Spleen (tissue), 11 donors: ENCODE data around the gene ERFE. TPM values are rescaled to one million over a fixed set of nuclear protein-coding genes. Genes with fewer than 3 reads are reported as not detected.
A peak's percentile ranks its signal among the peaks of the same experiment; 100 is the strongest.
"Not testable (repeated sequence)": the region's sequence is repeated elsewhere in the genome, so short reads cannot be mapped to it uniquely, and the experiment has no call there.

Experiments used
- DNase-seq: peaks from one replicate; pipeline ENCODE4 v3.0.0-alpha.2; 2020
- H3K27ac ChIP-seq, 8 donors: fragments of 200-600 bp; sonication (generic) in 7 of 8; 1 replicate in 4 of 8; 2 replicates in 4 of 8; pipeline versions ENCODE4 v1.5.0 to v1.8.0; 2016 to 2021; ENCODE audit warnings: inconsistent platforms in 4 of 8, mild to moderate bottlenecking in 4 of 8, moderate library complexity in 1 of 8
- H3K27me3 ChIP-seq, 7 donors: fragments of 200-600 bp; sonication (generic) in 6 of 7; replicated peaks in 1 of 7; 1 replicate in 4 of 7; 2 replicates in 3 of 7; pipeline versions ENCODE4 v1.5.0 to v1.8.0; 2016 to 2021; ENCODE audit warnings: inconsistent platforms in 3 of 7, mild to moderate bottlenecking in 1 of 7
- H3K36me3 ChIP-seq, 6 donors: fragments of 200-600 bp; sonication (generic) in 5 of 6; 1 replicate in 4 of 6; 2 replicates in 2 of 6; pipeline versions ENCODE4 v1.5.0 to v1.8.0; 2016 to 2021; ENCODE audit warnings: inconsistent platforms in 2 of 6
- H3K4me1 ChIP-seq, 6 donors: fragments of 200-600 bp; sonication (generic) in 5 of 6; 1 replicate in 3 of 6; 2 replicates in 3 of 6; pipeline versions ENCODE4 v1.5.0 to v1.8.0; 2016 to 2021; ENCODE audit warnings: inconsistent platforms in 3 of 6
- H3K4me3 ChIP-seq, 8 donors: fragments of 200-600 bp; sonication (generic) in 7 of 8; 1 replicate in 4 of 8; 2 replicates in 4 of 8; pipeline versions ENCODE4 v1.5.0 to v1.8.0; 2016 to 2021; ENCODE audit warnings: inconsistent platforms in 4 of 8, mild to moderate bottlenecking in 4 of 8, moderate library complexity in 2 of 8
- H3K9me3 ChIP-seq, 8 donors: fragments of 200-600 bp; sonication (generic) in 7 of 8; 1 replicate in 4 of 8; 2 replicates in 4 of 8; pipeline versions ENCODE4 v1.5.0 to v1.8.0; 2016 to 2021; ENCODE audit warnings: inconsistent platforms in 4 of 8
- CTCF ChIP-seq, 11 experiments: fragments of 200-600 bp in 7 of 11; fragments of 450-650 bp in 4 of 11; sonication (generic) in 4 of 11; IDR thresholded peaks in 8 of 11; conservative IDR thresholded peaks in 3 of 11; 1 replicate in 7 of 11; 2 replicates in 4 of 11; pipeline versions ENCODE4 v1.4.0 to v1.8.0; 2016 to 2021; ENCODE audit warnings: antibody characterized with exemption in 11 of 11, inconsistent platforms in 4 of 11, mild to moderate bottlenecking in 1 of 11
- POLR2A ChIP-seq, 3 donors: fragments of 450-650 bp; IDR thresholded peaks; one replicate each; pipeline ENCODE4 v1.5.1; 2017; ENCODE audit warnings: antibody characterized with exemption in 3 of 3, mild to moderate bottlenecking in 1 of 3
- POLR2AphosphoS5 ChIP-seq, 3 donors: sonication (generic); formaldehyde crosslinking; IDR thresholded peaks; one replicate each; pipeline ENCODE4 v1.5.1; 2017; ENCODE audit warnings: antibody characterized with exemption in 3 of 3
- WGBS, 5 donors: extraction: QIAGEN DNeasy Blood & Tissue Kit in 3 of 5; methylation state at CpG; one replicate each; pipeline versions ENCODE4 v1.1.5 to v1.1.7; 2013 to 2018; 5-methylcytosine and 5-hydroxymethylcytosine counted together
- intact Hi-C: fragments of 100-400 bp; cut with DNase I; formaldehyde crosslinking; loops from one replicate; pipeline ENCODE4 v1.15.0; 2023; ENCODE audit warnings: low total_unique reads
- polyA plus RNA-seq, 3 donors: library from polyadenylated mRNA; stranded (reverse); fragments of 200-250 nt; gene quantifications; one replicate each; pipeline ENCODE4 v1.2.1, GENCODE V29; 2013
- total RNA-seq, 7 donors: library from RNA; depleted of rRNA in 3 of 7; stranded (reverse); fragments of >200 nt in 3 of 7; fragmentation: NEBNext Ultra II Directional in 4 of 7; extraction: Animal tissue kit (Norgen Biotek cat#: 25700) in 4 of 7; gene quantifications; one replicate each; pipeline versions ENCODE4 v1.1.0 to v1.2.1, GENCODE V29; 2016 to 2021
- donor health status: healthy with polysubstance abuse.
- donor health status: DM: no; HTN: no; CAD: no; lungs with moderate emphysema.
- donor health status: DM: no; HTN: no; CAD: no.
- donor health status: Bipolar disorder and iron deficiency.
- donor health status: healthy.
- donor health status: DM: no; HTN: no; CAD: no.
- donor health status: DM: yes; HTN: yes; CAD: no.

Gene ERFE
- total and polyA plus RNA-seq, 10 donors, result 0.06 to 11.0 (median 1.2) TPM

GRCh38 chr2:238114851-238115660 lies 43.7 kb upstream of the ERFE start:
- Histone ChIP-seq H3K27ac (peak overlapping the region in 1 of 8 donors; percentile 43), H3K9me3 (peaks cover 7 to 30% (median 25%) of the 10 kb centered on the region in 8 donors), H3K4me1 (peaks cover 0 to 14% (median 0%) of the 10 kb centered on the region in 6 donors), H3K36me3 (no peaks in the 10 kb centered on the region), H3K27me3 (peaks cover 0 to 27% (median 0%) of the 10 kb centered on the region in 7 donors), H3K4me3 (no peak overlapping the region)
- intact Hi-C loops, result no loop called here
- DNase-seq, result peak; percentile 72
- 82 to 91% (median 86%) methylated on average over 18 to 32 of the region's 32 CpGs for WGBS, 5 donors
- TF ChIP-seq CTCF (IDR thresholded peaks at IDR 0.05 in 8 of 11, conservative IDR thresholded peaks at IDR 0.05 in 3 of 11) (no peak), POLR2AphosphoS5 (IDR thresholded peaks at IDR 0.05) (no peak), POLR2A (IDR thresholded peaks at IDR 0.05) (no peak)

- H3K4me3 ChIP-seq, intact Hi-C loops, H3K27ac ChIP-seq, H3K36me3 ChIP-seq: not testable (repeated sequence)
- 86 to 95% (median 93%) methylated on average over 12 of the region's 12 CpGs for WGBS, 5 donors
- DNase-seq, result peak; percentile 34
- Histone ChIP-seq H3K9me3 (peaks cover 7 to 28% (median 25%) of the 10 kb centered on the region in 8 donors), H3K27me3 (peaks cover 0 to 34% (median 0%) of the 10 kb centered on the region in 7 donors), H3K4me1 (peaks cover 0 to 21% (median 0%) of the 10 kb centered on the region in 6 donors)
These were observed 43.1 kb upstream of the ERFE start for GRCh38 chr2:238115709-238116108.

- peak; percentile 64 for DNase-seq
- no peak for TF ChIP-seq CTCF (IDR thresholded peaks at IDR 0.05 in 8 of 11, conservative IDR thresholded peaks at IDR 0.05 in 3 of 11)
- no peak for TF ChIP-seq POLR2AphosphoS5 (IDR thresholded peaks at IDR 0.05)
- TF ChIP-seq POLR2A (IDR thresholded peaks at IDR 0.05), result no peak
- Histone ChIP-seq H3K27ac (no peak overlapping the region), H3K4me3 (no peak overlapping the region), H3K4me1 (peaks cover 0 to 21% (median 0%) of the 10 kb centered on the region in 6 donors), H3K27me3 (peaks cover 0 to 41% (median 0%) of the 10 kb centered on the region in 7 donors), H3K36me3 (no peaks in the 10 kb centered on the region), H3K9me3 (peaks cover 7 to 22% (median 20%) of the 10 kb centered on the region in 8 donors)
- intact Hi-C loops, result no loop called here
- 86 to 93% (median 90%) methylated on average over 9 to 21 of the region's 21 CpGs for WGBS, 5 donors
These were observed 42.2 kb upstream of the ERFE start for GRCh38 chr2:238116298-238117198.

- no peak for TF ChIP-seq POLR2AphosphoS5 (IDR thresholded peaks at IDR 0.05)
- TF ChIP-seq CTCF (IDR thresholded peaks at IDR 0.05 in 8 of 11, conservative IDR thresholded peaks at IDR 0.05 in 3 of 11), result no peak
- TF ChIP-seq POLR2A (IDR thresholded peaks at IDR 0.05), result no peak
- 68 to 77% (median 73%) methylated on average over 10 to 11 of the region's 11 CpGs for WGBS, 5 donors
- intact Hi-C loops, result no loop called here
- DNase-seq, result peak; percentile 52
- H3K4me1 ChIP-seq, result peaks cover 0 to 21% (median 0%) of the 10 kb centered on the region in 6 donors
- no peak overlapping the region for H3K27ac ChIP-seq
- no peaks in the 10 kb centered on the region for H3K36me3 ChIP-seq
- H3K27me3 ChIP-seq, result peaks cover 0 to 41% (median 0%) of the 10 kb centered on the region in 7 donors
- no peak overlapping the region for H3K4me3 ChIP-seq
- H3K9me3 ChIP-seq, result peaks cover 4 to 13% (median 11%) of the 10 kb centered on the region in 8 donors
These were observed 41.3 kb upstream of the ERFE start for GRCh38 chr2:238117199-238118154.
